ENCODE measurements around the gene KIF12. TPM values are rescaled to one million over a fixed set of nuclear protein-coding genes. Genes with fewer than 3 reads are reported as not detected.

The KIF12 gene
- total RNA-seq, 4 donors from 2014 or later = 0.53 to 5.3 (median 1.9) TPM

DNA sequence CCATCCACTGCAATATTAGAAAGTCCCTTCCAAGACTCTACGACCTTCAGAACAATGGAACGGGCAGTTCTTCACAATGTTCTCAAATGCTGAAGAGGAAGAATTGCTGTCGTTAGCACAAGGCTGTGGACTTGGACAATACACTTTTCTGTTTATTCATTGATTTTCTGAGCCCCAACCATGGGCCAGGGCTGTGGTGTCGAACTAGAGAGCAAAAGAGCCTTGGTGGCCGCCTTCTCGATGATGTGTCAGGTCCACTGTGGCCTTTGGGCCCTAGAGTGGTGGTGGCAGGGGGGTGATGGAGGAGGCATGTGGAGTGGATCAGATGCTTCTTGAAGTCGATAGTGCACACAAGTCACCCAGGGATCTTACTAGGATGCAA is 18.5 kb upstream of the KIF12 start:
- intact Hi-C loops (cut with DNase I; ENCODE audit: low total_unique reads) = no loop called here
- WGBS, 2 donors = 92 to 95% methylated on average over 7 of the region's 7 CpGs
- TF ChIP-seq, protein P1, sequence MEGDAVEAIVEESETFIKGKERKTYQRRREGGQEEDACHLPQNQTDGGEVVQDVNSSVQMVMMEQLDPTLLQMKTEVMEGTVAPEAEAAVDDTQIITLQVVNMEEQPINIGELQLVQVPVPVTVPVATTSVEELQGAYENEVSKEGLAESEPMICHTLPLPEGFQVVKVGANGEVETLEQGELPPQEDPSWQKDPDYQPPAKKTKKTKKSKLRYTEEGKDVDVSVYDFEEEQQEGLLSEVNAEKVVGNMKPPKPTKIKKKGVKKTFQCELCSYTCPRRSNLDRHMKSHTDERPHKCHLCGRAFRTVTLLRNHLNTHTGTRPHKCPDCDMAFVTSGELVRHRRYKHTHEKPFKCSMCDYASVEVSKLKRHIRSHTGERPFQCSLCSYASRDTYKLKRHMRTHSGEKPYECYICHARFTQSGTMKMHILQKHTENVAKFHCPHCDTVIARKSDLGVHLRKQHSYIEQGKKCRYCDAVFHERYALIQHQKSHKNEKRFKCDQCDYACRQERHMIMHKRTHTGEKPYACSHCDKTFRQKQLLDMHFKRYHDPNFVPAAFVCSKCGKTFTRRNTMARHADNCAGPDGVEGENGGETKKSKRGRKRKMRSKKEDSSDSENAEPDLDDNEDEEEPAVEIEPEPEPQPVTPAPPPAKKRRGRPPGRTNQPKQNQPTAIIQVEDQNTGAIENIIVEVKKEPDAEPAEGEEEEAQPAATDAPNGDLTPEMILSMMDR (IDR thresholded peaks at IDR 0.05) = no peak
- no peak for TF ChIP-seq POLR2A (IDR thresholded peaks at IDR 0.05)
- H3K4me3 ChIP-seq (ENCODE audit: low read depth, poor library complexity, severe bottlenecking) = no peak overlapping the region
- DNase-seq (ENCODE audit: low spot score in 2 of 2) = peak in 1 of 2 donors; percentile 57

DNA sequence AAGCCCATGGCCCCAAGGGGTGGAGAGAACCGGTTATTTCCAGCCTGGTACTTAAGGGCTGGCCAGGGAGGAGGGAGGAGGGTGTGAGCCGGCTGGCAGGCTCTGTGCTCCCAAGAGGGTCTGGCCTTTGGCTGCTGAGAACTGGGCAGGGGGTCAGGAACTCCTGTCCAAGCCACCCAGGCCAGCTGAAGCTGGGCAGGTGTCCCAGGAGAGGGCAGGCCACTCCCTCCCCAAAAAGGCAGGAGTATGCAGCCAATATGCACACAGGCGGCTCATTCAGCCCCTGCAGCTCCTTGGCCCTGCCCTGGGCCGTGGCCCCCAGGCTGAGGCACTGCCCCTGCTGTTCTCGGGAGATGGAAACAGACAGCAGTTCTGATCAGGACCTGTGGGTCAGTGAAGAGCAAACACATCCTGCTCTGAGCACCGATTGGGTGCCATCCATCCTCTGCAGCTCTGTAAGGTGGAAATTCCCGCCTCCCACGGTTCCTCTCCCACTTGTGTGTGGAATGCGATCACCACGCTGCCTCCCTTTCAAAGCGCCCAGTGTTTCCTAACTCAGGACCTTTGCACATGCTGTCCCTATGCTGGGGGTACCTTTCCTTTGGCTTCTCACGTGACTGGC is 17.1 kb upstream of the KIF12 start:
- 71 to 72% methylated on average over 12 of the region's 12 CpGs for WGBS, 2 donors
- intact Hi-C loops (cut with DNase I; ENCODE audit: low total_unique reads) = no loop called here
- DNase-seq (ENCODE audit: low spot score in 2 of 2) = peak in 1 of 2 donors; percentile 70
- TF ChIP-seq, protein P1 (IDR thresholded peaks at IDR 0.05) = no peak
- no peak for TF ChIP-seq POLR2A (IDR thresholded peaks at IDR 0.05)
- no peak overlapping the region for H3K4me3 ChIP-seq (ENCODE audit: low read depth, poor library complexity, severe bottlenecking)

- H3K4me3 ChIP-seq (ENCODE audit: low read depth, poor library complexity, severe bottlenecking) = no peak overlapping the region
- no peak for TF ChIP-seq POLR2A (IDR thresholded peaks at IDR 0.05)
- TF ChIP-seq, protein P1 (IDR thresholded peaks at IDR 0.05) = no peak
- intact Hi-C loops (cut with DNase I; ENCODE audit: low total_unique reads) = no loop called here
- WGBS, 2 donors = 77 to 82% methylated on average over 9 of the region's 9 CpGs
- DNase-seq (ENCODE audit: low spot score in 2 of 2) = no peak
These were observed 16.6 kb upstream of the KIF12 start for GRCh38 chr9:114115654-114116125.

- TF ChIP-seq, protein P1 (IDR thresholded peaks at IDR 0.05) = no peak
- no peak for TF ChIP-seq POLR2A (IDR thresholded peaks at IDR 0.05)
- 39 to 40% methylated on average over 2 of the region's 2 CpGs for WGBS, 2 donors
- intact Hi-C loops (cut with DNase I; ENCODE audit: low total_unique reads) = no loop called here
These were observed 15.3 kb upstream of the KIF12 start for GRCh38 chr9:114114364-114114763.

GRCh38 chr9:114112778-114113584 is 13.9 kb upstream of the KIF12 start:
- TF ChIP-seq, protein P1 (IDR thresholded peaks at IDR 0.05) = no peak
- no peak for TF ChIP-seq POLR2A (IDR thresholded peaks at IDR 0.05)
- intact Hi-C loops (cut with DNase I; ENCODE audit: low total_unique reads) = no loop called here
- H3K4me3 ChIP-seq (ENCODE audit: low read depth, poor library complexity, severe bottlenecking) = no peak overlapping the region
- DNase-seq (ENCODE audit: low spot score in 2 of 2) = peak; percentile 81 to 96
- WGBS, 2 donors = 12 to 20% methylated on average over 9 to 10 of the region's 10 CpGs

More at GRCh38 chr9:114114364-114114763, 15.3 kb upstream of the KIF12 start:
- no peak overlapping the region for H3K4me3 ChIP-seq (ENCODE audit: low read depth, poor library complexity, severe bottlenecking)
- no peak for DNase-seq (ENCODE audit: low spot score in 2 of 2)

Data from lower leg skin (tissue), 4 donors.